Measurements from ENCODE around the gene HOXB4.

The HOXB4 gene

DNA sequence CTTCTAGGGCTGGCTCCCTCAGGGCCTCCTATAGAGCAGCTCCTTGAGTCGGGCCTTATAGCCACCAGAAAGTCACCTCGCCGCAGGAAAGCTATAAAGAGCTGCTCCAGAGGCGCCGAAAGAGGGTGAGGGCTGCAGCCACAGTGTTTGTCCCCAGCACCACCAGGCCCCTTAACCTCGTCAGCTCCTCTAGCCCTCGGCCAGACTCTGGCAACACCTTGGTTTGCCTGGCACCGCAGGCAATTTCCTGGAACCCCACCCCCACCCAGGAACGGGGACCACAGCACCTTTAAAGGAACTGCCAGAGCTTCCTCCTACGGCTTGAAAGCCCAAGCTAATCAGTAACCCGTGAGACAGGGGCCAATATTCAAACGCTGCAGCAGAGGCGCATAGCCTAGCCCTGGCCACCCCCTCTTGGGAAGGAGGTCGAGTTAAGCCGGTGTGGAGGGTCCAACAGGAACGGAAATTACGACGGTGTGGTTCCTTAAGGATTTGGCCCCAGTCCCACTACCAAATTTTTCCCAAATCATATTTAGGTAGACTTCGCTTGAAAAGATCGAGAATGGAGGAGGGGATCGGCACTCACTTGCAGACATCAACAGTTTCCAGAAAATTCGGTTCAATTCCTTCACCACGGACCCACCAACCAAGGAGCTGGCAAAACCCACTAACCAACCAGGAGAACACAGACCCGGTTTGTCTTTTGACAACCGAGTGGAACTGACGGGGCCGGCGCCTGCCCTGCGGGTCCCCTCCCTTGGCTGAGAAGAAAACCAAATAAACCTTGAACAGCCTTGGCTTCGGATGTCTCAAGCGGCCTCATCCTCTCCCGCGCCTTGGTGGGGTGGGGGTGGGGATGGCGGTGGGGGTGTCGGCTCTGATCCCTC lies 23.6 kb upstream of the HOXB4 start:
- DNase-seq (ENCODE audit: low spot score): peak; percentile 79
- peak; percentile 75 for FAIRE-seq

- DNase-seq (ENCODE audit: low spot score): no peak
- no peak for FAIRE-seq
Observed at GRCh38 chr17:48601207-48601538, 23.0 kb upstream of the HOXB4 start.

GRCh38 chr17:48600244-48601098 lies 22.3 kb upstream of the HOXB4 start:
- FAIRE-seq (no peak), DNase-seq (ENCODE audit: low spot score) (no peak)

DNA sequence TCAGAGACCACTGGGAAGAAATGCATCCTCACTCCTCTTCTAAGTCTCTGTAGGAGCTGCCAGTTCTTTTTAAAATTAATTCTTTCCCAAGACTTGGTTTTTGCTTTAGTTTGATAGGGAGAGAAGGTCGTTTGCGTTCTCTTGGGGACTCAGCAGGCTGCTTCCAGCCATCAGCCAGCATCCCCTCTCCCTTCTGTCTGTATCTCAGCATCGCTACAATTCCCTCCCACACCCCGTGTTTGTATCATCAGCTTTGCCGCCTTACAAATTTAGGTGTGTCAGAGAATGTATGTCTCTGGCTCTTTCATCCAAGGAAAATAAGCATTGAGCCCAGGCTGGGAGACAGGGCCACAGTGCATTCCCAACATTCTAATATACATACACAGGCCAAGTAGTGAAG lies 21.2 kb upstream of the HOXB4 start:
- DNase-seq (ENCODE audit: low spot score) (no peak), FAIRE-seq (no peak)

DNA sequence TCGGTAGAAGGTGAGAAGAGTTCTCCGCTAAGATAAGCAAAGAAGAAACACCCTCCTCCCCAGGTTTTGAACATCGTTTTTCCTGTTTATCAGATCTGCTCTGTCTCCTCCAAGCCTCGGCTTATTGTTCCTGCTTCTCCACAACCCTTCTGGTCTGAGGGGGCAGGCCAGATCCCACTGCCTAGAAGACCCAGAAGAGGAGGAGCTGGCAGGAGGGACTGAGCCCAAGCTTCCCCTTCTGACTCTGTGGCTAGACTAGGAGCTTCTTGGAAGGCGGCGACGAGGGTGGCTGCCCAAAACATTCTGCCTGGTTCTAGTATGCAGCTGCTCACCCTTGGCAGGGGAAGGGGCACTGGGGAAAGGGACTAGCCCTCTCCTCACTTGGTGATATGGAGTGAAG lies 20.6 kb upstream of the HOXB4 start:
- DNase-seq (ENCODE audit: low spot score): no peak
- no peak for FAIRE-seq

DNA sequence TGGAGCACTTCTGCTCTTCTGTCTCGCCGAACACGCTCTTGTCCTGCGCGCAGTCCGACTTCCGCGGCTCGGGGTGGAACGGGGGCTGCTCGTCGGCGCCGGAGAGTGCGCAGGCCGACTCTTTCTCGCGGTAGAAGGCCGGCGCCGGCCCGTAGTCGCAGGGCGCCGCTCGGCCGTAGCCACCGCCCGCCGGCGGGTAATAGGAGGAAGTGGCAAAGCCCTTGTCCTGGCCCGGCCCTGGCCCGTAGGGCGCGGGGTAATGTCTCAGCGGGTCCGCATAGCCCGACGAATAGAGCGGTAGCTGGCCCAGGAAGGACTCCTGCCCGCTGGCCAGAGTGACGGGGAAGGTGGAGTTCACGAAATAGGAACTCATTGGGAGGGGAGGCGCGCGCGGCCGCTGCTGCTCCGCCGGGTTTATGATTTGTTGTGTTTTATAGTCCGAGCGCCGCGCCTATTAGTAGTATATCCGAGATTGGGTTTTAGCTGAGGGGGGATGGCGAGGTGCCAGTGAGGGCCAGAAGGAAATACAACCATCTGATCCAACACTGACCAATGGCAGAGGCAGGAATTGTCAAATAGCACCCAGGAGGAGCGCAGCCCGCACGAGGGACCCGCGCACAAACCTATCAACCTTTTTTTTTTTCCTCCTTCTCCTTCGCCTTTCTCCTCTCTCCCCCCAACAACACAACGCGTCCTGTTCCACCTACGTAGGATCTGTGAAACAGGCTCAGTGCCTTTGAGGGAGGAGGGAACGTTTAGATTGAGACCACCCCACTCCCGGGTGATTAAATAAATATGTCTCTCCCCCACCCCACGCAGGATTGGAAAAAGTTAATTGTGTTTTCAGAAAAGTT lies 19.9 kb upstream of the HOXB4 start:
- peak; percentile 69 for DNase-seq (ENCODE audit: low spot score)

DNA sequence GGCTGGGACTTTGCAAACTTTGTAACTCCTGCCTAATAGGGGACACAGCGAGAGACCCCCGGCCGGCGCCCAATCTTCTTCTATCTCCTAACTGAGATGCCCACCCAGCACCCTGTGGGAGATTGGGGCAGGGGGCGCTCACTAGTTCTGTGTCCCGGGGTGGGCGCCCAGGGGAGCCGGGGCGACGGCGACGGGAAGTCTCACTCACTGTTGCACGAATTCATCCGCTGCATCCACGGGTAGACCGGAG lies 19.3 kb upstream of the HOXB4 start:
- no peak for FAIRE-seq

More for the DNA sequence above, 19.9 kb upstream of the HOXB4 start:
- FAIRE-seq: peak; percentile 37

DNA sequence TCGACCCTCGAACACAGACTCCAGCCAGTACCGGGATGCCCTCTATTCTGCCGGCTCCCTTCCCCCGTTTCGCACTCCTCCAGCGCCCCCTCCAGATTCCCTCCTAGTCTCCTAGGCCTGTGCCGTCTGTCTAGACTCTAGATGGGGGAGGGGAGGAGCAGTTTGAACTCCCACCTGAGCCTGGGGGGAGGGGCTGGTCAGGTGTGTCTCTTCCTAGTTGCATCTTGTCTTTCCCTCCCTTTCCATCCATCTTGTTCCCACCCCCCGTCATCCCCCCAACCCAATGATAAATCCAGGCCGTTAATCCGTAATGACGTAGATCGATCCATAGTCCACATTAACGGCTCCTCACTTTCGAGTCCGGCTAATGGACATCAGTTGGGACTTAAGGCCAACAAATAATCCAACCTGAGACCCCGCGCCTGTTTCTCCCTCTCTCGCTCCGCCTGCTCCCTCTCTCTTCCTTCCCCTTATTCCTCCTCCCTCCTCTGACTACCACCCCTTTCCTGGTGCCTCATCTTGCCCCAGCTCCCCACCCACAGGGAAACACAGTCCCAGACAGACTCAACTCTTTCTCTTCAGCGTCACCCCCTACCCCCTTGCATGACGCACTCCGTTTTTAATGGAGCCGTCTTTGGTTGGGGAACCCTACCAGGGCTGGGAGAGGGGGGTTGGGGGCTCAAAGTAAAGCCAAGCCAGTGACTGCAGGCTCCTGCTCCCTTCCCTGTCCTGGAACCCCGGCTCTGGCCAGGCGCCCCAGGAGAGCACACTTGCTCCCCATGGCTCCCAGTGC lies 18.8 kb upstream of the HOXB4 start:
- FAIRE-seq: no peak

More for the DNA sequence above, 19.3 kb upstream of the HOXB4 start:
- DNase-seq (ENCODE audit: low spot score): no peak

DNA sequence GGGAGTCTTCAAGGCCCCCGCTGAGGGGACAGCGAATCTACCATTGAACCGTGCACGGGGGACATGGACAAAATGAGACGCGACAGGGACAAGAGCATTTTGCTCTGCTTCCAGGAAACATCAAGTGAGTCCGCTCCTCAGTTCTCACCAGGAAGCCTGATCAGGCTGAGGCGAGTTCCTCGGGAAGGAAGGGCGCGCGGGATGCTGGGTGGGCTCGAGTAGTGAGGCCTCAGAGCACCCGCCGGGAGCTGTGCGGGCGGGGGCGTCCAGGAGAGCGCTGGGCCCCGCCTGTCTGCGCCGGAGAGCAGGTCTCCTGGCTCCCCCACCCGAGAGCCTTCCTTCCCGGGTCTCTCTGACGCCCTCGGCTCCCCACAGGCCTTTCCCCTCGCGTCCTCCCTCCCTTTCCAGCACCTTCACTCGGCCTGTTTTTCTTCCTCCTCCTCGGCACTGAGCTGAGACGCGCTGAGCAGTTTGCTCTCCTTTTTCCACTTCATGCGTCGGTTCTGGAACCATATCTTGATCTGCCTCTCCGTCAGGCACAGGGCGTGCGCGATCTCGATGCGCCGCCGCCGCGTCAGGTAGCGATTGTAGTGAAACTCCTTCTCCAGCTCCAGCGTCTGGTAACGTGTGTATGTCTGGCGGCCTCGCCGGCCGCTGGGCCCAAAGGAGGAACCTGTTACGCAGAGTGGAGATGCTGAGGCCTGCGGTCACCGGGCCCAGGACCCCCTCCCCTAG lies 18.0 kb upstream of the HOXB4 start:
- FAIRE-seq (no peak), DNase-seq (ENCODE audit: low spot score) (no peak)

More for the DNA sequence above, 18.8 kb upstream of the HOXB4 start:
- no peak for DNase-seq (ENCODE audit: low spot score)

GRCh38 chr17:48595278-48595999 lies 17.3 kb upstream of the HOXB4 start:
- FAIRE-seq: no peak

GRCh38 chr17:48594538-48595277 lies 16.6 kb upstream of the HOXB4 start:
- FAIRE-seq (no peak), DNase-seq (ENCODE audit: low spot score) (no peak)

More at GRCh38 chr17:48595278-48595999, 17.3 kb upstream of the HOXB4 start:
- DNase-seq (ENCODE audit: low spot score): no peak

- peak; percentile 2 for FAIRE-seq
- peak; percentile 68 for DNase-seq (ENCODE audit: low spot score)
Observed at GRCh38 chr17:48593840-48594537, 15.8 kb upstream of the HOXB4 start.

GRCh38 chr17:48593126-48593829 lies 15.1 kb upstream of the HOXB4 start, which contains the start of gene HOXB5:
TSS of gene HOXB5 (minus strand) at chr17:48593779. CDS start at chr17:48593682, 97 bp downstream.
- FAIRE-seq (no peak), DNase-seq (ENCODE audit: low spot score) (no peak)

DNA sequence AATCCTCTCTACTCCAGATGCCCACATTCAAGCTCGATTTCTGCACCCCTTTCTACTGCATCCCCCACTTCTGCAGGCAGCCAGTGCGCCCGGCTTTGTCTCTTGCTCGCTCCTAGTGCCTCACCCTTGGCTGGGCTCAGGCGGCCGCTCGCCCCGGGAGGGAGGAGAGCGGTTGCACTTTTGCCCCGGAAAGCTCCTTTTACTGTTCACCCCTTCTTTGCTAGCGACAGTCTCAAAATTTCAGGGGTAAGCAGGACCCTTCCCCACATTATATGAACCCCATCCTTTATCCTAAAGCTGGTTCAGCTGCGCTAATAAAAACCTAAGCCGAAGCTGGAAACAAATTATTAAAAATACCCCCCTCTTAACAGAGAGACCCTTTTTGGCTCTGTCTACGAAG lies 14.4 kb upstream of the HOXB4 start:
- FAIRE-seq: no peak
- no peak for DNase-seq (ENCODE audit: low spot score)

DNA sequence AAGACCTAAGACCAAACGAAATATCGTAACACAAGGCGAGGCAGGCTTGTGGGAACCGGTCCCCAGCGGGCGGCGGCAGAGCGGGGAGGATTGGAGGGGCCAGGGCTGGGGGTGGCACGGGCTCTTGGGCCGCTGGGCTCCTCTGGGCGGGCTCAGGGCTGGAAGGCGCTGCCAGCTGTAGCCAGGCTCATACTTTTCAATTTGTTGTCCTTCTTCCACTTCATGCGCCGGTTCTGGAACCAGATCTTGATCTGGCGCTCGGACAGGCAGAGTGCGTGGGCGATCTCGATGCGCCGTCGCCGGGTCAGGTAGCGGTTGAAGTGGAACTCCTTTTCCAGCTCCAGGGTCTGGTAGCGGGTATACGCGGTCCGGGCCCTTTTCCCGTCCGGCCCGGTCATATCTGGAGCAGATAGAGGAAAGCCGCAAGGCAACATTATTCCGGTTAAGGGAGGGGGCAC lies 13.9 kb upstream of the HOXB4 start:
- DNase-seq (ENCODE audit: low spot score) (no peak), FAIRE-seq (no peak)

DNA sequence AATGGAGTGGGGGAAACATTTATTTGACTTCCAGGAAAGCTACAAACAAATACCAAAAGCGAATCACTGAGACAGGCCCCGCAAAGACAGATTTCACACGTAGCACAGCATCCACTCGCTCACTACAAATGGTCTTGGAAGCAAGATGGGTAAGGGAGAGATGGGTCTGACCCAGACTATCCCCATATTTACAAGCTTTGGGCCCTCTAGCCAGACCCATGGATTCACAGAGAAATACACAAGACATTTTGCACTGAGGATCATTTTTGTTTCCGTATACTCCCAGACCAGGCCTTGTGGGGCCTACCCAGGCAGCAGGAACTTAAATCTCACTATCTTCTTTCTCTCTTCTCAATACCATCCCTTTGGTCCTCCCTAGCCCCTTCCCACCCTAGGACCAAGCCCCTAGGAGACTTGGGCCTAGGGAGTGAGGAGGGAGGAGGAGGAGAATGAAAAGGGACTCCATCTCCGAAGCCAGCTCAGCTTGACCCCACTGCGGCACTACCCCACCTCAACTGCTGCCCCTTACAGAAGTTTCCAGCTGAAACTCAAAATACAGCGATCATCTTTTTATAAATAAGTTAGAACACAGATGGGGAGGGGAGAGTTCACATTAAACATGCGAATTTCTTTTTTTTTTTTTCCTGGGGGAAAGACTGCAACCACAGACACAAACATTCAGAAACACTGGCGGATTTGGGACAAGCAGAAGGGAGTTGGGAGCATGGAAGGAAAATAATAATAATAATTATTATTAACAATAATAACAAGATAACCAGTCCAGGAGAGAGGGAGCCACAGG lies 13.3 kb upstream of the HOXB4 start:
- no peak for DNase-seq (ENCODE audit: low spot score)
- no peak for FAIRE-seq

Data from RCC 7860 (cell line).